VCaP (cell line): Measurements from ENCODE around the gene KRT34.

Experiments used
- H3K27ac ChIP-seq: fragments of 450-650 bp; 2 replicates; pipeline ENCODE4 v1.5.1; 2017
- TF ChIP-seq, protein P1 (sequence below): fragments of 450-650 bp; conservative IDR thresholded peaks from 2 replicates; pipeline ENCODE4 v1.5.1; 2017; ENCODE audit warnings: mild to moderate bottlenecking, moderate library complexity

Gene KRT34

DNA sequence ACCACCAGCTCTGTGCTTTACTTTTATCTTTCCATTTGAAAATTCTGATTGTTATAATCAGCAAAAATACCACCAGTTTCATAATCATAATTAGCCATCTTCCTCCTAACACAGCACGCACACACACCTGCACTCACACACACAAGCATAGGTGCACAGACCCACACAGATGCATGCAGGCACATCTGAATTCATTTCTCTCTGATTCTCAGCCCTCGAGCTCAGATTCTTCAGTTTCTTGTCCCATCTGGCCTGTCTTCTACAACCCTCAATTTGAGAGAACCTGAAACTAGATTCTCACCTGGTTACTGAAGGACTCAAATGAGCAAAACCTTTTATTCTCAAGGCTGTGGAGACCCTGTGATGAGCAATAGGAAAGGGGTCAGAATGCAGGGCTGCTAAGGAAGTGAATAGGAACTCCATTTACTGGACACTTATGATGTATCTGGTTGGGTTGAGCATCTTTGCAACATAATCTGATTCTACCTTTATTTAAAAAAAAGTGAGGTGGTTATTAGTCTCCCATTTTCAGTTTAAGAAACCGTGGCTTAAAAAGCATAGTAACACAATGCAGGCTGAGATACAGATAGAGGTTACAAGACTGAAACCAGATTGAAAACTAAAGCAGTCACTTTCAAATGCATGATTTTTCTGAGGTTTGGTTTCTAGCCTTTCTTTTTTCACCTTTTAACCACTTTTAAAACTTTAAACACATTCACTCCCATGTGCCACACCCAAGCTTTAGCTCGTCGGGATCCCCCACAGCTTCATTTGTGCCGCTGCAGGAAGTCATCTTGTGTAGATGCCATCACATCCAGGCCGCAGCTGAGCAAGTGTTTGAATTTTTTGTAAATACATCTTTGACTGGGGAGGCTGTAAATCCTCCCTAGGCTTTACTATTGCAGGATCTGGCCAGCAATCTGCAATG, 40.9 kb downstream of the KRT34 start:
- H3K27ac ChIP-seq = no peak overlapping the region
- TF ChIP-seq, protein P1, sequence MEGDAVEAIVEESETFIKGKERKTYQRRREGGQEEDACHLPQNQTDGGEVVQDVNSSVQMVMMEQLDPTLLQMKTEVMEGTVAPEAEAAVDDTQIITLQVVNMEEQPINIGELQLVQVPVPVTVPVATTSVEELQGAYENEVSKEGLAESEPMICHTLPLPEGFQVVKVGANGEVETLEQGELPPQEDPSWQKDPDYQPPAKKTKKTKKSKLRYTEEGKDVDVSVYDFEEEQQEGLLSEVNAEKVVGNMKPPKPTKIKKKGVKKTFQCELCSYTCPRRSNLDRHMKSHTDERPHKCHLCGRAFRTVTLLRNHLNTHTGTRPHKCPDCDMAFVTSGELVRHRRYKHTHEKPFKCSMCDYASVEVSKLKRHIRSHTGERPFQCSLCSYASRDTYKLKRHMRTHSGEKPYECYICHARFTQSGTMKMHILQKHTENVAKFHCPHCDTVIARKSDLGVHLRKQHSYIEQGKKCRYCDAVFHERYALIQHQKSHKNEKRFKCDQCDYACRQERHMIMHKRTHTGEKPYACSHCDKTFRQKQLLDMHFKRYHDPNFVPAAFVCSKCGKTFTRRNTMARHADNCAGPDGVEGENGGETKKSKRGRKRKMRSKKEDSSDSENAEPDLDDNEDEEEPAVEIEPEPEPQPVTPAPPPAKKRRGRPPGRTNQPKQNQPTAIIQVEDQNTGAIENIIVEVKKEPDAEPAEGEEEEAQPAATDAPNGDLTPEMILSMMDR = no peak

DNA sequence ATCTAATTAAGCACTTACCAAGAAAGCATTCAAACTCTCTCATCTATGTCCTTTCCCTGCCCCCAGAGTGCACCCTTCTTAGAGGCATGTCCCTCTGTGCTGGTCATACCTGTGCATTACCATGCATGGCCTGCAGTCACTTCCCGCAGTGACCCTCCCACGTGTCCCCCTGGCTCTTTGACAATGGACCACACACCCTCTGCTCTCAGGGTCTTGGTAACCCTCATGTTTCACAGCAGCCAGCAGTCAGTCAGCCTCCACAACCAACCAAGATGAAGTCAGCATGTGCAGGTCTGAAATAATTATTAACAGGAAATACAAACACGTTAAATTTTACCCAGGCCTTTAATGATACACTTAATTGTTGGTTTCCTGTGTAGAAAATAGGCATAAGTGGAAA, 41.6 kb downstream of the KRT34 start:
- TF ChIP-seq, protein P1 = no peak
- H3K27ac ChIP-seq = no peak overlapping the region

DNA sequence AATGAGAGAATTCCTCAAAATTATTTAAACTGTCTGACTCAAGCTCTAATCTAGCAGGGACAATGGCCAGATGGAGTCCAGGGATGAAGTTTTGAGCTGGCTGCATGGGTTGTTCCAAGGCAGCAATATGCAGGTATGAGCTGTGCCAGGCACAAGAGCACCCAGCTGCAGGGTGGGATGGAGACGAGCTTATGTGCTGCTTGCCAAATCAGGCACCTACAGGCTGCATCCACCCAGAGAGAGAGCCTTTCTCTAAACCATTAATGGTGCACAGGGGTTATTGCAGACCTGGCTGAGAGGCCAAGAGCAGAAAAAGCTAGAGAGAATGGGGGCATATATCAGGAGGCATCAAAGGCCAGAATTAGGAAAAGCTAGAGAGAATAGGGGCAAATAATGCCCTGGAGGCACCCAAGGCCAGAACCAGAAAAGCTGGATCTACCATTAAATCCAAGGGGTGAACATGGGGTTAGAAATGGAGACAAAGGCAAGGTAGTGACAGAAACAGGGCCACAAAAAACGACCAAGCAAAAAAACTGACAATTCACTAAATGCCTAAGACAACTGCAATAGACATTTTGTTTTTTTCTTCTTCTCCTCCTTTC, 42.4 kb downstream of the KRT34 start:
- H3K27ac ChIP-seq = no peak overlapping the region
- TF ChIP-seq, protein P1 = no peak

DNA sequence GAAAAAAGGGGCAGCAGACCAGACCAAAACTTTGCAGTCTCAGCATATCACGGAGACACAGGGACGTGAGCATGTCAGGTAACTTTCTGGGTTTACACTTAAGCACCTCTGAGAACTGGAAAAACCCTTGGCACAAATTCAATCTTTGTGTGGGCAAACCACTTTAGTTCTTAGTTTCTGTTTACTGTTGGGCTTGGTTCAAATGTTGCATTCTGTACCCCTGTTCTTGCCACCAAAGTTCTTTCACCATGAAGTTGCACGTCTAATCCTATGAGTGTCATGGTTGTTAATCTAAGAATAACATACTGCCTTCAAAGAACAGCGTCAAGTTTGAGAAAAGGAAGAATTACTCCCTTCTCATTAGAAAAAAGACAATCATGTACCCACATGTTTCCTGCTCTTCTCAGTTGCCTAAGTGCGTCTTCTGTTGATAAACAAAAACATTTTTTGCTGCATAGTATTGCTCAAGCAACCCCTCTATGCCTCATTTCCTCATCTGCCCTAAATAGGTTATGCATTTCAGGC, 43.1 kb downstream of the KRT34 start:
- H3K27ac ChIP-seq = no peak overlapping the region
- TF ChIP-seq, protein P1 = no peak

DNA sequence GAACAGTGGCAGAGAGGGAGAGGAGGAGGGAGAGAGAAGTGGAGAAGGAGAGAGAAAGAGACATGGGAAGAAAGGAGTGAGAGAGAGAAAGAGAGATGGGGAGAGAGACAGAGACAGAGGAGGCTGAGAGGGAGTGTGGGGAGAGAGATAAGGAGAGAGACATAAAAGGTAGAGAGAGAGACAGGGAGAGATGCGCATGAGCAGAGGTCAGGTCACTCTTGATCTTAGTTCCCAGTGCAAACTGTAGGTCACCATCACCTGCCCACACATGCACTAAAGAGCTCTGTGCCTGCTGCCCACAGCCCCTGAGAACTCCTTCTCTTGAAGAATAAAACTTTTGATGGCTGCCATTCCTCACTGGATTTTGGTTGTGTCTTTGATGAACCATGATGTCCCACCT, 46.4 kb downstream of the KRT34 start:
- TF ChIP-seq, protein P1 = no peak
- no peak overlapping the region for H3K27ac ChIP-seq

DNA sequence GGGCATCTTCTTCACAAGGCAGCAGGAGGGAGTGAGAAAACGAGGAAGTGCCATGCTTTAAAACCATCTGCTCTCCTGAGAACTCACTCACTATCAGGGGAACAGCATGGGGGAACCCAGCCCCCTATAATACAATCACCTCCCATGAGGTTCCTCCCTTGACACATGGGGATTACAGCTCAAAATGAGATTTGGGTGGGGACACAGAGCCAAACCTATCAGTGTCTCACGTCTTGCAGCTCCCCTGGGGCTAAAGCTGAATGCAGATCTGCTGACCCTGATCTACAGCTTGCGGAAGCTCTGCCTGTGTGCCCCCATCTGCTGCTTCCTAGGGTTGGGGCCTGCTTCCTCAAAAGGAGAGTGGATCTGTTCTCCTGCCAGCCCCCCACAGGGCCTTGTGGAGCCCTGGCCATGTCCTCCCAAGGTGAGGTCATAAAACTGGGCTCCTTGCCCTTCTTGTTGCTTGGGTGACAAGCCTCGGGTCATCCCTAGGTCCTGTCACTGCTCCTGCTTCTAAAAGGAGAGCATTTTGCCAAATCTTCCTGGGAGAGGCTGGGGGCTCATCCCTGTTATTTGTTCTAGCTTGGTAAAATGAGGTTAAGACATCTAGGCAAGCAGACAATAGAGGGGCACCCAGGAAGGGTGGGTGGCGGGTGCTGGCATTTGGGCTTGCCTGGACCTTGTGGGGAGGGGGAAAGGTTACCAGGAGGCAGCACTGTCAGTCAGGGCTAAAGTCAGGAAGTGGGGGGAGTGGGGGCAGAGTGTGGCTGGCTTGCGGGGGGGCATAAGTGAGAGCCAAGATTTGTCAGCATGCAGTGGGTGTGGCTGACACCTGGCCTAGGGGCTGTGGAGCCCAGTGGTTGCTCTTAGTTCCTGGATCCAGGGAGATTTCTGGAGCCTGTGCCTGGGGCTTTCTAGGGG, 47.5 kb downstream of the KRT34 start:
- TF ChIP-seq, protein P1 = no peak
- no peak overlapping the region for H3K27ac ChIP-seq

DNA sequence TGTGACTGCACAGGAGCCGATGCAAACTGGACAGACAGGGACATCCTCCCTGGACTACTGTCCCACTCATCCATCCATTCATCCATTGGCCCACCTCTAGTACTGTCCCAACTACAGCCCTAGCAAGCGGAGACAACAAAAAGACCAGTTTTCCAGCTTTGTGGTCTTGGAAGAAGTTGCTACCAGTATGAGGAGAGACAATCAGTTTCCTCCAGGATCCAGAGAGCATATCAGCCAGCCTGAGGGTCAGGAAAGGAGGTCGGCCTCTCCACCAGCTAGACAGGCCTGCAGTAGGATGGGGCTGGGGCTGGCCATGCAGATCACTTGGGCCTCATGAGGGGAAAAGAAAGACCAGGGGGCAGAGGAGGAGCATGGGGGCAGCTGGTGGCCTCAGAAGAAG, 48.3 kb downstream of the KRT34 start:
- TF ChIP-seq, protein P1 = no peak
- no peak overlapping the region for H3K27ac ChIP-seq
